HG03432 (cell line): Measurements from ENCODE around the gene PLEKHO2.

ENCODE experiments used
- ATAC-seq: cut with Tn5 transposase; IDR thresholded peaks from one replicate; pipeline ENCODE4 v1.9.1; 2021; ENCODE audit warnings: mild to moderate bottlenecking, moderate library complexity; ENCODE audit not compliant: unreplicated experiment

Gene PLEKHO2

GRCh38 chr15:64825431-64826294, 16.1 kb upstream of the PLEKHO2 start, which contains the start of gene PIF1:
TSS of gene PIF1 (minus strand) at chr15:64825647. CDS start at chr15:64824335, 1,312 bp downstream.
- ATAC-seq = peak; percentile 81

- ATAC-seq = no peak
Observed at GRCh38 chr15:64828985-64829384, 12.7 kb upstream of the PLEKHO2 start.

- no peak for ATAC-seq
Observed at GRCh38 chr15:64833690-64834089, 8.0 kb upstream of the PLEKHO2 start.

- no peak for ATAC-seq
Observed at GRCh38 chr15:64836023-64836536, 5.6 kb upstream of the PLEKHO2 start.

GRCh38 chr15:64837502-64837901, 4.2 kb upstream of the PLEKHO2 start:
- no peak for ATAC-seq

- no peak for ATAC-seq
Observed at GRCh38 chr15:64841060-64841343, 713 bp upstream of the PLEKHO2 start.

GRCh38 chr15:64842096-64842939, 603 bp downstream of the PLEKHO2 start:
- no peak for ATAC-seq

GRCh38 chr15:64842986-64843561, 1.4 kb downstream of the PLEKHO2 start:
- no peak for ATAC-seq

GRCh38 chr15:64843991-64844390, 2.3 kb downstream of the PLEKHO2 start:
- no peak for ATAC-seq

- no peak for ATAC-seq
Observed at GRCh38 chr15:64844576-64845145, 2.9 kb downstream of the PLEKHO2 start.

- no peak for ATAC-seq
Observed at GRCh38 chr15:64845183-64845611, 3.5 kb downstream of the PLEKHO2 start.

- ATAC-seq = no peak
Observed at GRCh38 chr15:64845831-64846595, 4.3 kb downstream of the PLEKHO2 start.

- no peak for ATAC-seq
Observed at GRCh38 chr15:64847016-64847415, 5.3 kb downstream of the PLEKHO2 start.

- ATAC-seq = no peak
Observed at GRCh38 chr15:64847448-64847847, 5.7 kb downstream of the PLEKHO2 start.

GRCh38 chr15:64847876-64848716, 6.4 kb downstream of the PLEKHO2 start:
- no peak for ATAC-seq

GRCh38 chr15:64850778-64851502, 9.2 kb downstream of the PLEKHO2 start:
- ATAC-seq = no peak

GRCh38 chr15:64851503-64851840, 9.8 kb downstream of the PLEKHO2 start:
- no peak for ATAC-seq

GRCh38 chr15:64854041-64854440, 12.3 kb downstream of the PLEKHO2 start:
- no peak for ATAC-seq

GRCh38 chr15:64854526-64854925, 12.8 kb downstream of the PLEKHO2 start:
- ATAC-seq = no peak
